ENCODE measurements around the gene FAM131B. TPM values are rescaled to one million over a fixed set of nuclear protein-coding genes. Genes with fewer than 3 reads are reported as not detected.
"Not testable (repeated sequence)": the region's sequence is repeated elsewhere in the genome, so short reads cannot be mapped to it uniquely, and the experiment has no call there.

Gene FAM131B
- total RNA-seq, 1 experiment from 2014 or later = not detected

- DNase-seq (ENCODE audit: low read depth, low spot score) = no peak
- in situ Hi-C loops (cut with HindIII; ENCODE audit: low pct_unique_long_range_greater_than_20kb, low sequenced_read_pairs) = loop anchor here (25.0 kb wide), 1 partner anchor 160 kb away; no protein-coding TSS in a partner anchor
Observed at GRCh38 chr7:143396625-143397556, 34.4 kb upstream of the FAM131B start.

- DNase-seq (ENCODE audit: low read depth, low spot score) = no peak
- in situ Hi-C loops (cut with HindIII; ENCODE audit: low pct_unique_long_range_greater_than_20kb, low sequenced_read_pairs) = loop anchor here (25.0 kb wide), 1 partner anchor 159 kb away; no protein-coding TSS in a partner anchor
Observed at GRCh38 chr7:143396182-143396581, 33.7 kb upstream of the FAM131B start.

GRCh38 chr7:143395187-143396149, 33.0 kb upstream of the FAM131B start:
- DNase-seq (ENCODE audit: low read depth, low spot score) = no peak
- in situ Hi-C loops (cut with HindIII; ENCODE audit: low pct_unique_long_range_greater_than_20kb, low sequenced_read_pairs) = loop anchor here (25.0 kb wide), 1 partner anchor 158 kb away; no protein-coding TSS in a partner anchor

DNA sequence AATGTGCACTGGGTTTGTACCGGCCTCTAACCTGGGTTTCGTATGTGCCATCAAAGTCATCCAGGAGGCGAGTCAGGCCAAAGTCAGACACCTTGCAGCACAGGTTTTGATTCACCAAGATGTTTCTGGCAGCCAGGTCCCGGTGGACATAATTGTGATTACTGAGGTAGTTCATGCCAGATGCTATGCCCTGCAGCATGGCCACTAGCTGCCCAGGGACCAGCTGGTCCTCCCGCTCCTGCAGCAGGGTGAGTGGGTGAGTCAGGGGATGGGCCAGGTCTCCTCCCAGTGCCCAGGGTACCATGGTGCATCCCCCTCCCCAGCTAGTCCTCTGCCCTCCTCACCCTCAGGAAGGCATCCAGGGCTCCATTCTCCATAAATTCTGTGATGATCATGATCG, 32.3 kb upstream of the FAM131B start:
- DNase-seq (ENCODE audit: low read depth, low spot score) = no peak
- in situ Hi-C loops (cut with HindIII; ENCODE audit: low pct_unique_long_range_greater_than_20kb, low sequenced_read_pairs) = loop anchor here (25.0 kb wide), 1 partner anchor 157 kb away; no protein-coding TSS in a partner anchor

GRCh38 chr7:143394068-143394467, 31.6 kb upstream of the FAM131B start:
- DNase-seq (ENCODE audit: low read depth, low spot score) = no peak
- in situ Hi-C loops (cut with HindIII; ENCODE audit: low pct_unique_long_range_greater_than_20kb, low sequenced_read_pairs) = loop anchor here (25.0 kb wide), 1 partner anchor 157 kb away; no protein-coding TSS in a partner anchor

GRCh38 chr7:143393267-143394041, 30.9 kb upstream of the FAM131B start:
- in situ Hi-C loops (cut with HindIII; ENCODE audit: low pct_unique_long_range_greater_than_20kb, low sequenced_read_pairs) = loop anchor here (25.0 kb wide), 1 partner anchor 156 kb away; no protein-coding TSS in a partner anchor
- no peak for DNase-seq (ENCODE audit: low read depth, low spot score)

GRCh38 chr7:143392875-143393266, 30.4 kb upstream of the FAM131B start:
- in situ Hi-C loops (cut with HindIII; ENCODE audit: low pct_unique_long_range_greater_than_20kb, low sequenced_read_pairs) = loop anchor here (25.0 kb wide), 1 partner anchor 156 kb away; no protein-coding TSS in a partner anchor
- DNase-seq (ENCODE audit: low read depth, low spot score) = no peak

- in situ Hi-C loops (cut with HindIII; ENCODE audit: low pct_unique_long_range_greater_than_20kb, low sequenced_read_pairs) = loop anchor here (25.0 kb wide), 1 partner anchor 155 kb away; no protein-coding TSS in a partner anchor
- not testable (repeated sequence) for DNase-seq (ENCODE audit: low read depth, low spot score)
Observed at GRCh38 chr7:143392427-143392826, 29.9 kb upstream of the FAM131B start.

DNA sequence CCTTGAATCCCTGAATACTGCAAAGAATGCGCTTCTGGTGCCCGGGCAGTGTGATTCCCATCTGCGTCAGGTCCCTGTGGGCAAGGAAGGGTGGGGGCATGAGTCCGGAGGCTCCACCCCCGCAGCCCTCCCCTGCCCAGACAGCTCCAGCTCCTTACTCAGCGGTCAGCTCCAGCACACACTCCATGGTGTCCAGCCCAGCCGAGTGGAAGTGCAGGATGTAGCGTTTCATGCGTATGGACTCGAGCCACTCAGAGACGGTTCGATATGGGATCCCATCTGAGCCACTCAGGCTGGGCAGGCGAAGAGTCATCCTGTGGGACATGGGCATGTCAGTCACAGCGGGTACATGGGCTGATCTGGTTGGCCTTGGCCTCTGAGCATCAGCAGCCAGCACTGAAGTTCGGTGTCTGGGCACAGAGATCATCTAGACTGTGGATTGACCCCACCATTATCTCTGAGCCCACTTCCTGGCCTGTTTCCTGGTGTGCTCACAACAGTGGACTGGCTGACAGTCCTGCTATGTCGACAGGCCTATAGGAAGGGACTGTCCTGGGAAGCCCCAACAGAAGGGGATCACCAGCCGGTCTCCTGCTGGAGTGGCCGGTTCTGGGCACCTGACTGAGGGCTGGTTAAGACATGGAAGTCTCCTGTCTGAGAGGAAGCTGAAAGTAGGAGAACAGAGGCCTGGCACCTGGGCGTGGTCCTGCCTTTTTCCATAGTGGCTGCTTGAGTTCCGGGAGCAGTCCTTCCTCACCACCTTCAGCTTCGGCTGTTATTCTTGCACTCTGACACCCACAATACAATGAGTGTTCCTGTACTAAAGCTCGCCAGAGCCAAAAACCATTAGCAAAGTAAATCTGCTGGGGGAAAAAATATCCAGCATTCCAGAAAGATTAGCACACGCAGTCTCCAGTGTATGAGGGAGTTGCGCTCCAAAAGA, 29.2 kb upstream of the FAM131B start:
- DNase-seq (ENCODE audit: low read depth, low spot score) = no peak
- in situ Hi-C loops (cut with HindIII; ENCODE audit: low pct_unique_long_range_greater_than_20kb, low sequenced_read_pairs) = loop anchor here (25.0 kb wide), 1 partner anchor 154 kb away; no protein-coding TSS in a partner anchor

GRCh38 chr7:143390773-143391317, 28.3 kb upstream of the FAM131B start:
- no peak for DNase-seq (ENCODE audit: low read depth, low spot score)
- in situ Hi-C loops (cut with HindIII; ENCODE audit: low pct_unique_long_range_greater_than_20kb, low sequenced_read_pairs) = loop anchor here (25.0 kb wide), 1 partner anchor 154 kb away; no protein-coding TSS in a partner anchor

DNA sequence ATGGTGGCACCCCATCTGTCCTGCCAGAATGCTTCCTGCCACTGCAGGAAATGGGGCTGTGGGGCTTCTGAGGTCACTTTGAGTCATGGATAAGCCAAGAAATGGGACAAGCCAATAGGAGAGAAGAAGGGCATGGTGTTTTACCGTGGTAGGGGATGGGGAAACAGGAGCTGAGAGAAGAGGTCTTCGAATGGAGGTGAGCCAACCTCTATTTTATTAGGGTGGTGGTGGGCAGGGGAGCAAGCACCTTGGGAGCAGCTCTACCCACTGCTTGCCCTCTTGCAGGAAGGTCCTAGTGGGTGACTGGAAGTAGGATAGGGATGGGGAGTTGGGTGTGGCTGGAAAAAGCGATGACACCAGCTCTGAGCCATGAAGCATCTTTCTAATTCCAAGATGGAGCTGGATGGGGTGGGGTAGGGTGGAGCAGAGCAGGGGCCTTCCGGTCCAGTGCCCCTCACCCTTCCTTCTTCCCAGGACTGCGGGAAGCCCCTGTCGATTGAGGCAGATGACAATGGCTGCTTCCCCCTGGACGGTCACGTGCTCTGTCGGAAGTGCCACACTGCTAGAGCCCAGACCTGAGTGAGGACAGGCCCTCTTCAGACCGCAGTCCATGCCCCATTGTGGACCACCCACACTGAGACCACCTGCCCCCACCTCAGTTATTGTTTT, 27.7 kb upstream of the FAM131B start:
- no peak for DNase-seq (ENCODE audit: low read depth, low spot score)
- in situ Hi-C loops (cut with HindIII; ENCODE audit: low pct_unique_long_range_greater_than_20kb, low sequenced_read_pairs) = loop anchor here (25.0 kb wide), 1 partner anchor 153 kb away; no protein-coding TSS in a partner anchor

- DNase-seq (ENCODE audit: low read depth, low spot score) = no peak
- in situ Hi-C loops (cut with HindIII; ENCODE audit: low pct_unique_long_range_greater_than_20kb, low sequenced_read_pairs) = loop anchor here (25.0 kb wide), 1 partner anchor 152 kb away; no protein-coding TSS in a partner anchor
Observed at GRCh38 chr7:143389316-143390103, 27.0 kb upstream of the FAM131B start.

DNA sequence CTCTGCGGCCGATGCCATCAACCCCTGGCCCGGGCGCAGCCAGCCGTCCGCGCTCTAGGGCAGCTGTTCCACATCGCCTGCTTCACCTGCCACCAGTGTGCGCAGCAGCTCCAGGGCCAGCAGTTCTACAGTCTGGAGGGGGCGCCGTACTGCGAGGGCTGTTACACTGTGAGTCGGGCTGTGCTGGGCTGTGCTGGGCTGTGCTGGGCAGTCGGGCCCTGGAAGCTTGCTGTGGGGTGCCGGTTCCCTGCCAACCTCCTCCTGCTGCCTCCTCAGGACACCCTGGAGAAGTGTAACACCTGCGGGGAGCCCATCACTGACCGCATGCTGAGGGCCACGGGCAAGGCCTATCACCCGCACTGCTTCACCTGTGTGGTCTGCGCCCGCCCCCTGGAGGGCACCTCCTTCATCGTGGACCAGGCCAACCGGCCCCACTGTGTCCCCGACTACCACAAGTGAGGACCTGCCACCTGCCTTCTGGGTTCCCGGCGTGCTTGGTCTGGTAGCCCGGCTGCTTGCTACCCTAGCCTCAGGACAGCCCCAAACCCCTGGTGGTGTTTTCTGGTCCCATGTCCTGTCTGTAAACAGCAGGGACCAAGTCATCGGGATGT, 26.1 kb upstream of the FAM131B start:
- no peak for DNase-seq (ENCODE audit: low read depth, low spot score)
- in situ Hi-C loops (cut with HindIII; ENCODE audit: low pct_unique_long_range_greater_than_20kb, low sequenced_read_pairs) = loop anchor here (25.0 kb wide), 1 partner anchor 151 kb away; no protein-coding TSS in a partner anchor

DNA sequence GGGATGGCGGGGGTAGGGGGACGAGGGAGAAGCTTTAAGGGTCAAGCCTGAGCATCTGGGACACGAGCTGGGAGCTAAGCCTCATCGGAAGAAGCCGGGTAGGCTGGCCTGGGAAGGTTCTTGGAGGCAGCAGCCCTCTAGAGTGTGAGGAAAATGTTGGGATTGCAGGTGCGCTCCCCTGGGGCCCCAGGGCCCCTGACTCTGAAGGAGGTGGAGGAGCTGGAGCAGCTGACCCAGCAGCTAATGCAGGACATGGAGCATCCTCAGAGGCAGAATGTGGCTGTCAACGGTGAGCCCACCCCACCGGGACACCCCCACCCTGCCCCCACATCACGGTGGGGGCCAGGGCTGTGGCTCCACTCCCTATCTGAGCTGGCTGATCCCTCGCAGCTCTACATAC, 25.5 kb upstream of the FAM131B start:
- no peak for DNase-seq (ENCODE audit: low read depth, low spot score)
- in situ Hi-C loops (cut with HindIII; ENCODE audit: low pct_unique_long_range_greater_than_20kb, low sequenced_read_pairs) = loop anchor here (25.0 kb wide), 1 partner anchor 151 kb away; no protein-coding TSS in a partner anchor
